Fibroblast of lung (primary cell): ENCODE results near the gene PLN. TPM values are rescaled to one million over a fixed set of nuclear protein-coding genes. Genes with fewer than 3 reads are reported as not detected.

Experiments
- DNase-seq, 2 donors: peaks; one replicate each; pipeline versions ENCODE4 v3.0.0 to v3.0.0-alpha.2; 2010; ENCODE audit warnings: low read depth in 2 of 2
- H2AFZ ChIP-seq: 2 replicates; pipeline ENCODE4 v1.5.1; 2012; ENCODE audit warnings: low read length, control low read depth, inconsistent platforms
- H3K27ac ChIP-seq: 2 replicates; pipeline ENCODE4 v1.5.1; 2011; ENCODE audit warnings: low read length, control low read depth; ENCODE audit not compliant: insufficient read depth
- H3K27me3 ChIP-seq: 2 replicates; pipeline ENCODE4 v1.5.1; 2011; ENCODE audit warnings: mild to moderate bottlenecking, low read length; ENCODE audit not compliant: control insufficient read depth, insufficient read depth
- H3K36me3 ChIP-seq: 2 replicates; pipeline ENCODE4 v1.5.1; 2011; ENCODE audit warnings: low read length; ENCODE audit not compliant: control insufficient read depth, insufficient read depth
- H3K4me1 ChIP-seq: 2 replicates; pipeline ENCODE4 v1.5.1; 2011; ENCODE audit warnings: low read length; ENCODE audit not compliant: control insufficient read depth, insufficient read depth; ENCODE audit errors: extremely low read depth
- H3K4me2 ChIP-seq: 2 replicates; pipeline ENCODE4 v1.5.1; 2011; ENCODE audit warnings: low read length, control low read depth; ENCODE audit not compliant: insufficient read depth; ENCODE audit errors: extremely low read depth
- H3K4me3 ChIP-seq, 4 experiments: fragments of 200-600 bp in 1 of 4; sonication (generic) in 1 of 4; replicated peaks in 1 of 4; 2 replicates each; pipeline ENCODE4 v1.5.1; 2011 to 2016; ENCODE audit warnings: low read length in 4 of 4, low read depth in 3 of 4, mild to moderate bottlenecking in 3 of 4, control low read depth in 2 of 4, inconsistent platforms in 1 of 4, mixed read lengths in 1 of 4; ENCODE audit not compliant: insufficient read depth in 1 of 4; ENCODE audit errors: control extremely low read depth in 1 of 4
- H3K79me2 ChIP-seq: 2 replicates; pipeline ENCODE4 v1.5.1; 2012; ENCODE audit warnings: mild to moderate bottlenecking, low read length, inconsistent platforms; ENCODE audit not compliant: control insufficient read depth, insufficient read depth
- H3K9ac ChIP-seq: 2 replicates; pipeline ENCODE4 v1.5.1; 2011; ENCODE audit warnings: mild to moderate bottlenecking, low read length, control low read depth; ENCODE audit not compliant: insufficient read depth
- H3K9me3 ChIP-seq: 2 replicates; pipeline ENCODE4 v1.5.1; 2012; ENCODE audit warnings: low read depth, low read length; ENCODE audit not compliant: control insufficient read depth, insufficient read depth
- H4K20me1 ChIP-seq: 2 replicates; pipeline ENCODE4 v1.5.1; 2011; ENCODE audit warnings: low read length; ENCODE audit not compliant: control insufficient read depth, insufficient read depth; ENCODE audit errors: extremely low read depth
- EZH2 ChIP-seq: IDR thresholded peaks from 2 replicates; pipeline ENCODE4 v1.5.1; 2012; ENCODE audit warnings: low read length, control low read depth, mild to moderate bottlenecking; ENCODE audit errors: missing control alignments
- polyA plus RNA-seq, 2 donors: library from polyadenylated mRNA; depleted of rRNA in 1 of 2; stranded (reverse) in 1 of 2; unstranded in 1 of 2; fragments of >200 nt; gene quantifications; 2 replicates each; pipeline ENCODE4 v1.2.1, GENCODE V29; 2011 to 2012; ENCODE audit warnings: missing spikeins in 1 of 2
- total RNA-seq: library from RNA; depleted of rRNA; stranded (reverse); fragments of >200 nt; gene quantifications from 2 replicates; pipeline ENCODE4 v1.2.1, GENCODE V29; 2014
- TF ChIP-seq, protein P1 (sequence below), 2 donors: IDR thresholded peaks in 1 of 2; conservative IDR thresholded peaks in 1 of 2; 1 replicate in 1 of 2; 2 replicates in 1 of 2; pipeline ENCODE4 v1.5.1; 2011 to 2012; ENCODE audit warnings: low read length in 2 of 2, control low read depth in 1 of 2, inconsistent platforms in 1 of 2, low read depth in 1 of 2, mild to moderate bottlenecking in 1 of 2

PLN gene
- total and polyA plus RNA-seq, 2 donors (not counting 1 experiment from before 2014, with no cell fraction given): 1.3 to 2.0 TPM

GRCh38 chr6:118529756-118530155 lies 18.3 kb upstream of the PLN start:
- Histone ChIP-seq H3K36me3 (no peaks in the 10 kb centered on the region), H3K4me2 (no peak overlapping the region), H3K4me3 (no peak overlapping the region), H3K9me3 (no peaks in the 10 kb centered on the region), H2AFZ (no peak overlapping the region), H3K27ac (no peak overlapping the region), H4K20me1 (no peaks in the 10 kb centered on the region), H3K79me2 (peaks cover 15% of the 10 kb centered on the region), H3K9ac (no peak overlapping the region), H3K27me3 (no peaks in the 10 kb centered on the region), H3K4me1 (no peaks in the 10 kb centered on the region)
- no peak for TF ChIP-seq EZH2
- TF ChIP-seq, protein P1, sequence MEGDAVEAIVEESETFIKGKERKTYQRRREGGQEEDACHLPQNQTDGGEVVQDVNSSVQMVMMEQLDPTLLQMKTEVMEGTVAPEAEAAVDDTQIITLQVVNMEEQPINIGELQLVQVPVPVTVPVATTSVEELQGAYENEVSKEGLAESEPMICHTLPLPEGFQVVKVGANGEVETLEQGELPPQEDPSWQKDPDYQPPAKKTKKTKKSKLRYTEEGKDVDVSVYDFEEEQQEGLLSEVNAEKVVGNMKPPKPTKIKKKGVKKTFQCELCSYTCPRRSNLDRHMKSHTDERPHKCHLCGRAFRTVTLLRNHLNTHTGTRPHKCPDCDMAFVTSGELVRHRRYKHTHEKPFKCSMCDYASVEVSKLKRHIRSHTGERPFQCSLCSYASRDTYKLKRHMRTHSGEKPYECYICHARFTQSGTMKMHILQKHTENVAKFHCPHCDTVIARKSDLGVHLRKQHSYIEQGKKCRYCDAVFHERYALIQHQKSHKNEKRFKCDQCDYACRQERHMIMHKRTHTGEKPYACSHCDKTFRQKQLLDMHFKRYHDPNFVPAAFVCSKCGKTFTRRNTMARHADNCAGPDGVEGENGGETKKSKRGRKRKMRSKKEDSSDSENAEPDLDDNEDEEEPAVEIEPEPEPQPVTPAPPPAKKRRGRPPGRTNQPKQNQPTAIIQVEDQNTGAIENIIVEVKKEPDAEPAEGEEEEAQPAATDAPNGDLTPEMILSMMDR (conservative IDR thresholded peaks at IDR 0.05 in 1 of 2, IDR thresholded peaks at IDR 0.05 in 1 of 2; ENCODE audit: low read depth in 1 of 2, low read length in 2 of 2): no peak
- no peak for DNase-seq

DNA sequence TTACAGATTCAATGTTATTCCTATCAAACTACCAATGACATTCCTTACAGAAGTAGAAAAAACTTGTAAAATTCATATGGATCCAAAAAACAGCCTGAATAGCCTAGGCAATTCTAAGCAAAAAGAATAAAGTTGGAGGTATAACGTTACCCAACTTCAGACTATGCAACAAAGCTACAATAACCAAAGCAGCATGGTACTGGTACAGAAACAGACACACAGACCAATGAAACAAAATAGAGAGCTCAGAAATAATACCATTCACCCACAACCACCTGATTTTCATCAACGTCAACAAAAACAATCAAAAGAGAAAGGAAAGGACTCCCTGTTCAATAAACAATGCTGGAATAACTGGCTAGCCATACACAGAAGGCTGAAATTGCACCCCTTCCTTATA lies 17.2 kb upstream of the PLN start:
- Histone ChIP-seq H3K9me3 (no peaks in the 10 kb centered on the region), H3K4me1 (no peaks in the 10 kb centered on the region), H4K20me1 (no peaks in the 10 kb centered on the region), H3K27me3 (no peaks in the 10 kb centered on the region), H3K36me3 (no peaks in the 10 kb centered on the region), H2AFZ (no peak overlapping the region), H3K79me2 (peaks cover 15% of the 10 kb centered on the region), H3K4me3 (no peak overlapping the region), H3K4me2 (no peak overlapping the region), H3K27ac (no peak overlapping the region), H3K9ac (no peak overlapping the region)
- DNase-seq: no peak
- TF ChIP-seq, protein P1 (conservative IDR thresholded peaks at IDR 0.05 in 1 of 2, IDR thresholded peaks at IDR 0.05 in 1 of 2; ENCODE audit: low read depth in 1 of 2, low read length in 2 of 2): no peak
- TF ChIP-seq EZH2: no peak

DNA sequence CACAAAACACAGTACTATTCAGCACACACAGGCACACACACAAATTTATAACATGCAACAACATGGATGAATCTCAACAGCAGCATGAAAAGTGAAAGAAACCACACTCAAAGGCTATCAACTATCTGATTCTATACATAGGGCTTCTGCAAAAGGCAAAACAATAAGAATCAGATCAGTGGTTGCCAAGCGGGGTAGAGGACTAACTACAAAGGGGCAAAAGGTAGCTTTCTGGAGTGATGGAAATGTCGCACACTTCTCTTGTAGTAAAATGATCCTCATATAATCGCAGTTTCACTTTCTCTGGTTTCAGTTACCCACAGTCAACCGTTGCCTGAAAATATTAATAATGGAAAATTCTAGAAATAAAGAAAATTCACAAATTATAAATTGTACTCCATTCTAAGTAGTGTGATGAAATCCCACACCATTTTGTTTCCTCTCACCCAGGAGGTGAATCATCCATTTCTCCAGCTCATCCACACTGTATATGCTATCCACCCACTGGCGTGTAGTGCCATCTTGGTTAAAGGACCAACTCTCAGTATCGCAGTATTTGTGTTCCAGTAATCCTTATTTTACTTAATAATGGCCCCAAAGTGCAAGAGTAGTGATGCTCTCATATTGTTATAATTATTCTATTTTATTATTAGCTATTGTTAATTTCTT lies 12.8 kb upstream of the PLN start:
- no peaks in the 10 kb centered on the region for H3K27me3 ChIP-seq
- no peak for TF ChIP-seq EZH2
- TF ChIP-seq, protein P1 (conservative IDR thresholded peaks at IDR 0.05 in 1 of 2, IDR thresholded peaks at IDR 0.05 in 1 of 2; ENCODE audit: low read depth in 1 of 2, low read length in 2 of 2): no peak
- no peak overlapping the region for H3K4me3 ChIP-seq
- no peaks in the 10 kb centered on the region for H3K4me1 ChIP-seq
- H3K27ac ChIP-seq: no peak overlapping the region
- no peaks in the 10 kb centered on the region for H3K36me3 ChIP-seq
- no peak overlapping the region for H3K9ac ChIP-seq
- H3K9me3 ChIP-seq: no peaks in the 10 kb centered on the region
- no peak overlapping the region for H2AFZ ChIP-seq
- no peaks in the 10 kb centered on the region for H4K20me1 ChIP-seq
- H3K4me2 ChIP-seq: no peak overlapping the region
- DNase-seq: no peak
- H3K79me2 ChIP-seq: peaks cover 13% of the 10 kb centered on the region
